Measurements from ENCODE around the gene CABCOCO1.
A peak's percentile ranks its signal among the peaks of the same experiment; 100 is the strongest.

Gene CABCOCO1, protein sequence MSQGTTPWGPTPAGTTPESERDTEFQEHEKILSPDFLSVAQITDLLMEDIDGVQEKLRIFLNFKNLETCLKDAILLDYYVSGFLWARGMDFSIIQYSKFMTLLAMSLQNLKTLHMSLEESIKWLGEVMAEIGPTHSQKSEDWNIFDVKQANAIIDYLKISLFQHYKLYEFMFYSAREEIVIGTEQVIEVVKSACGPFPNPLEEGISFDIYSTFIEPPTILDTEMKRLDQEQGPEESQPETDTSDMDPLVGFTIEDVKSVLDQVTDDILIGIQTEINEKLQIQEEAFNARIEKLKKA

DNA sequence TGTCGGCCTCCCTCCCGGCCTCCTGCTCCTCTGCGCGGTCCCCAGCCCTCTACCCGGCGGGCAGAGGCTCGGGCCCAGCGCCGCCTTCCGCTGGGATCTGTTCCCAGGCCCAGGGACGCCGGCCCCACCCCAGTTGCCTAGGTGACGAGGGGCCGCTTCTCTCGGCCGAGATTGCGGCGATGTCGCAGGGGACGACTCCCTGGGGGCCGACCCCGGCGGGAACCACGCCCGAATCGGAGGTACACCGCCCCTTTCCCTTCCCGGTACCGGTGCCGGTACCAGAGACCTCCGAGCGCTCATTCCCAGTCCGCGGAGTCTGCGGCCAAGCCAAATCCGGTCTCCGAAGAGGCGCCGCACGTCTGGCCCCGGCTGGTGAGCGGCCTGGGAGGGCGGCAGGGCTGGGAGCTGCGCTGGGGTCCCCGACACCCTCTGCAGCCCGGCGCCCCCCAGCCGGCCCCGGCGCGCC lies at the start of gene CABCOCO1:
Gene CABCOCO1, plus strand, starts transcription at position 136 of the 466 bp plus-strand sequence. Its CDS starts 44 bp downstream, at position 180.
- peak; percentile 74 for DNase-seq (ENCODE audit: low spot score)

DNA sequence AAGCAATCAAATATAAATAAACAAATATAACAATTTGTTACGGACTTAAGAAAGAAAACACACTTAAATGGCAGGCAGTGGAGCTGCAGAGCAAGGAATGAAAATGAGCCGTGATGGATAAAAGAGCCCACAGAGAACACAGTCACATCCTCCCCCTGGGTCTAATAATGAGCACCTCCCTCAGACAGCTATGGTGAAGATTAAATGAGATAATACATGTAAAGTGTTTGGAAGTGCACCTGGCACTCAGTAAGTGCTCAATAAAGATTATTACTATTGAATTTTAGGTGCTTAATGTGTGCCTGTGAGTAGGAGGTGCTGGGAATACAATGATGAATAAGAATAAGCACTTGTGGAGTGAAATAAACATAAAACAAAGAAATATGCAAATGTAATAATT lies 49.1 kb upstream of the CABCOCO1 start:
- DNase-seq (ENCODE audit: low spot score), result no peak

DNA sequence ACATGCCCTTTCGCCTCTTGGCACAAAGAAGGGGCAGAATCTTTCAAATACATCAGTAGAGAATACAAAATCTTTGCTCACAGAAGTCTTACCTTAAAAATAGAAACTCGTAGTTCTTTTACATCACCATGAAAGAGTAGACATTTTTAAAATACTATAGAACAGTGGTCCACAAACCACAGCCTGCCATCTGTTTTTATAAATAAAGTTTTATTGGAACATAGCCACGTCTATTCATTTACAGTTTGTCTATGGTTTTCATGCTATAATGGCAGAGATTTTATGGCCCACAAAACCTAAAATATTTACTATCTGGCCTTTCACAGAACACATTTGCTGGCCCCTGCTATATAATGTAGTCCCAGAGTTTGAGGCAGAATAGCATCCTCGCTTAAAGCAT lies 46.1 kb upstream of the CABCOCO1 start:
- no peak for DNase-seq (ENCODE audit: low spot score)

DNA sequence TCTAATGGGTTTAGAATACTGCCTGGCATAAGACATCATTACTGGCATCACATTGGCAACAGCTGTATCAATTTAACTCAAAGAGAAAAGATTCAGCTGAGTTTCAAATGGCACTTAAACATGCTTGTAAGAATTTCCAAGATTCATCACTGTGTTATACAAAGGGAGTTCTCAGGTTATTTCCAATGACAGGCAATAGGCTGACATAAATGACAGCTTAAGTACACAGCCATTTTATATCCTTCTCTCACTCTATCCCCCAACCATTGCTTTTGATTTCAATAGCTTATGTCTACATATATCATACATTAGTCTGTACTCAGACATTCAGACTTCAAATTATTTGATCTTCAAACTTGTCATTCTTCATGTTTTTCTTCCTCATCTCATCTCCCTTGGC lies 45.5 kb upstream of the CABCOCO1 start:
- DNase-seq (ENCODE audit: low spot score), result no peak

DNA sequence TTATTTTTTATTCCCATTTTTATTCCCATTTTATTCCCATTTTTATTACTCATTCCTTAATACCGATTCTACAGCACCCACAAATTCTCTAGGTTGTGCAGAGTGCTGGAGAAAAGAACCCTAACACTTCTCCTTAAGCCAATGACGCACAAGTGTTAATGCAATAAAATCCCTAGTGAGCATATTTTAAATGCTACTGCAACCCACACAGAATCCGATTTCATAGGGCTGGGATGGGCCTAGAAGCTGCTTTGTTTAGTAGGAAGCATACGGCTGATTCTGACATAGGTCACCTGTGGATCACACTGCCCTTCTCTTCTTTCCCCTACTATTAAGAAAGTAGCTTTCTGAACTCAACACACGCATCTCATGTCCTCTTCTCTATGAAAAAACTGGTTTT lies 45.1 kb upstream of the CABCOCO1 start:
- no peak for DNase-seq (ENCODE audit: low spot score)

DNA sequence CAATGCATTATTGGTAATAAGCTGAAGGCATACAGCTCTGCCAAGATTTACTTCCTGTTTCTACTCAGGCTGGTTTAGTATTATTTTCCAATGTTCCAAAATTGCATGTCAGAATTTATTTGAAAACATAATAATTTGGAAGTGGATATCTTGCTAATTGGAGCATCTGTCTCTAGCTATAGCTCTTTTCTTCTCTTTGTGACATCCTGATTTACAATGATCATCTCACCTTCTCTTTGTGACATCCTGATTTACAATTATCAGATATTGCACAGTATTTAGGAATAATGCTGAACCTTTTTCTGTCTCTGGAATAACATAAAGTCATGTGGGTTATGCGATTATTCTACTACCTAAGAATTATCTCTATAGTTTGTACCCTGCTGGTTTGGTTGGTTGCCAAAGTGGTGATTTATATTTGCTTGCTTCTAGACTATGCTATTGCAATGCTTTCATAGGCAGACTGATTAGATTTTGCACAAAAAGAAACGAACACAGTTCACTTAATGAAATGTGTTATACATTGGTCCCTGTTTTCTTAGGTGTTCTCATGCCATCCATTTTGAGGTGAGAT lies 44.3 kb upstream of the CABCOCO1 start:
- DNase-seq (ENCODE audit: low spot score), result no peak

DNA sequence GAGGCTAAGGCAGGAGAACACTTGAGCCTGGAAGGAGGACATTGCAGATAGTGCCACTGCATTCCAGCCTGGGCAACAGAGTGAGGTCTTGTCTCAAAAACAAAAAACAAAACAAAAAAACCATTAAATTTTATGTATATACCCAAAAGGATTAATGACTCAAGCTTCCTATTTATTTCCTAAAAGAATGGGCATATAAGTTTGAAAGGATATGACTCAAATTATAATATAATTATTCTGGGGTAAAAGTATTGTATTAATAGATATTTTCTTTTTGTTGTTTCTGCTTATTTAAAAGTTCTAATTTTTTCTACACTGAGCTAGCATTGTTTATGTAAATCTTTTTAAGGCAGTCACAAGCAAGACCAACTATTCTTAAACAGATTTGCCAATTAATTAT lies 42.2 kb upstream of the CABCOCO1 start:
- no peak for DNase-seq (ENCODE audit: low spot score)

DNA sequence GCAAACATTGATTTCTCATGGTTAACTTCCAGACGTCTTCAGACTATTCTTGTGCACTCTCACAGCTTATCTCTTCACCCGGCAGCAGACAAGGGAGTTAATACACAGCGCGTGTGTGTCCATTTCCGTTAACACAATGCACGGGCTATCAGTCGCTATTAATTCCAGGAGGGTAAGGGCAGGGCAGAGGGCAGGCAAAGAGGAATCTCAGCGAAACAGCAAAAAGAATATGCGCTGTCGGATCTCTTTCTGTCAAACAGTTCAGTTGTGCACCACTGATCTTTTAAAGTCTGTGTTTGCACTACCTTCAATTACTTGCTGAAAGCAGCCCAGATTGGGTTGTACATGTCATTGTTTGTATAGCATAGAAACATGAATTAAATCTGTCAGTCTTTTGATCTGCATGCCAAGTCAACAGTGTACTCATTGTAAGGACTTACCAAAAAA lies 41.1 kb upstream of the CABCOCO1 start:
- DNase-seq (ENCODE audit: low spot score), result no peak

DNA sequence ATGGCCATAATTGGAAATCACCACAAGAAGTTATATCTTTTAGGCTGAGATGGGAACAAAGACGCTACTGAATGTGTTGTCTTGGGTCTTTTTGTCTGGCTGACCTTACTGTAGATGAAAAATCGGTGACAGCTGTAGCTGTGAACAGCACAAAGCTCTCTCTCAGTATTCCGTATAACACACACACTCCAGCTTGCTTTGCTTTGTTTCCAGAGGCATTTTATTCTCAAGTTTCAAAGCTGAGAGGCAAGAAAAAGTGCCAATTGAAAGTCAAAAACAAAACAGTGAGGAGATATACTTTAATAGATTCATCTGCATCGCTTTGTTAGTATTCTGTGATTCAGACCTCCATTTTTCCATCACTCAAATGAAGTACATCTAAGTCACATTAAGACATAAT lies 39.6 kb upstream of the CABCOCO1 start:
- DNase-seq (ENCODE audit: low spot score), result no peak

DNA sequence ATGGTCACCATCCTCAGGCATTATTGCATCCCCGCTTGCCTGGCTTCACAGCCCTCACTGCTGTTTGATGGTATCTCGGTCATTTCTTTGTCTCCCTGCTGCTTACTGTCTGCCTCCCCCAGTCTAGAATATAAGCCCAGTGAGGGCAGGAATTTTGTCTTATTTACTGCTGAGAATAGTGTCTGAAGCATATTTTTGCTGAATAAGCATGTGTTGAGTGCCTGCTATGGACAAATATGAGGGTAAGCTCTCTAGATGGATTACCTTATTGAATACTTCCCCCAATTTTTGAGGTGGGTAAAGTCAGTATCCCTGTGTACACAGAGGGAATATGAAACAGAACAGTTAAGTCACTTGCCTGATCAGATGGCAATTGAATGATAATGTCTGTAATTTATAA lies 36.5 kb upstream of the CABCOCO1 start:
- no peak for DNase-seq (ENCODE audit: low spot score)

DNA sequence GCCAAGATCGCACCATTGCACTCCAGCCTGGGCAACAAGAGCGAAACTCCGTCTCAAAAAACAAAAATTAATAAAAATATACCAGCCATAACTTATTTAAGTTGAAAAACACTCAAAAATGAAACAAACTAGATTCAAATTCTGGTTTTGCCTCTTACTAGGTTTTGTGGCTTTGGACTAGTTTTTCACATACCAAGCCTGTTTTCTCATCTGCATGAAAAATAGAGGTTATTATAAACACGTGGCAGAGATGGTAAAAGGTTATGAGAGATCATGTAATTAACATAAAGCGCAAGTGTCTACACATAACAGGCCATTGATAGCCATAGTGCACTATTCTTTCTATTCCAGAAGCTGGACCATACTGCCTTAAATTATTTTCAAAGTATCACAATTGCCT lies 35.5 kb upstream of the CABCOCO1 start:
- DNase-seq (ENCODE audit: low spot score), result no peak

DNA sequence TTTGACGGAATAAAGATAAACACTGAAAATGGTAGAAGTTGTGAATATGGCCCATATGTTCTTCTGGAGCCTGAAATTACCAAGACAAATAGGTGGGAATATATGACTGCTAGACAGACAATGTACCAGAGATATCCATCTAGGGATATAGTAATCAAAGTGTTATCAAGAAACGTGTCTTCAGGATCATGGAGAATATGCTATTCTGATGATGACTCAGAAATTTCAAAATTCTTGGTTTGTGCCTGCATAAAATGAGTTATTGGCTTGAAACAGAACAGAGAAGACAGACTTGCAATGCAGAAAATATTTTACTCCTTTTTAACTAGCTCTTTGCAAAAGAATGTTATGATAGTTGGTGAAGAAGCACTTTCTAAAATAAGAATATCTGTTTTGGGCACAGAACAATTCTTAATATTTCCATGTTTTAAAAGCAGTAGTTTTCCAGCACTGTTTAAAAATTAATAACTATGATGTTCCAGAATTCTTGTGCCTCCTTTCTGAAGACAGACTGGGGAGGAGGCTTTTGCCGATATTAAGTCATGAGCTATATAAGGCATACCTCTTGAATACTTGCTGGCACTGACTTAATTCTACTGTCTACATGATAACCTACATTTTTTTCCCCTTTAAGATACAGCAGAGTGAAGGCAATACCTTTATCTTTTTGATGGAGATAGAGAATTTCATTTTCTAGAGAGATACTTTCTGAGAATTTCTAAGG lies 34.4 kb upstream of the CABCOCO1 start:
- no peak for DNase-seq (ENCODE audit: low spot score)

DNA sequence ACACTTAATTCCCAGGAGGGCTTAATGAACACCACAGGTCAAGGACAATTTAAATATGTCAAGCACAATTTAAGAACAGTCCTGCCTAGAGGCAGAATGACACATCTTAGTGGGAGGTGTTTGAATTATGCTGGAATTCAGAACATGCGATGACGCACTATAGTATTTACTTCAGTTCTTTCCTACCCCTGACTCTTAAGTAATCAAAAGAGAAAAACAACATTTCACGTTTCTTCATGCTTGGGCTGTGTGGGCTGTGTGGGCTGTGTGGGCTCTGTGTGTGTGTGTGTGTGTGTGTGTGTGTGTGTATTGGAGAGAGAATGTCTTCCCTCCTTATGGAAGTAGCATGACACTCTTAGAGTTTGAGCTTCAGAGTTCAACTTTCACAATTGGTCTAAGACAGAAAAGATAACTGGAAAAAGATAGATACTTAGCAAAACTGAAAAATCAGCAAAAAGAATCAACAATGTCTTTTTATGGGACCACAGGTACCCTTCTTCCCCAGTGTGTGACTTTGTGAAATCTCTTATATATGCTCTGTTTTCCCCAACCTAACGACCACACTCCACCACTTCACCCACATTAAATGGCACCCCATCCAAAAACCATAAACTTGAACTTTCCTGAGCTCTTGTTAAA lies 33.7 kb upstream of the CABCOCO1 start:
- no peak for DNase-seq (ENCODE audit: low spot score)

DNA sequence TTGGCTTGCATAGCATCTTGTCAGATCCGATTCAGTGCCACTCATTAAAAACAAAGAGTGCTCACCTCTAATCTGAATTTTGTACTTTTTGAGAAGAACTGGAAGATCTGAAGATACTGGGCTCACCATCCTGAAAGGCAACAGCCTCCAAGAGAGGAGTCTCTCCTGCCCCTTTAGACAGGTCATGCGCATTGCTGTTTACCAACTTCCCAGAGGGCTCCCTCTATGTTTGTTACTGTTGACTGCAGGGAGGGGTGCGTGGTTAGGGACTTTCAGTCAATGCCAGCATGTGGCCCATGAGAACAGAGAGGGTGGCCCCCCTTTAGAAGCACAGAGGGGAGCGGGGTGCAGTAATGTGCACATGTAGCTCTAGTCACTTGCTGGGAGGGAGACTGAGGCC lies 33.2 kb upstream of the CABCOCO1 start:
- DNase-seq (ENCODE audit: low spot score), result no peak

DNA sequence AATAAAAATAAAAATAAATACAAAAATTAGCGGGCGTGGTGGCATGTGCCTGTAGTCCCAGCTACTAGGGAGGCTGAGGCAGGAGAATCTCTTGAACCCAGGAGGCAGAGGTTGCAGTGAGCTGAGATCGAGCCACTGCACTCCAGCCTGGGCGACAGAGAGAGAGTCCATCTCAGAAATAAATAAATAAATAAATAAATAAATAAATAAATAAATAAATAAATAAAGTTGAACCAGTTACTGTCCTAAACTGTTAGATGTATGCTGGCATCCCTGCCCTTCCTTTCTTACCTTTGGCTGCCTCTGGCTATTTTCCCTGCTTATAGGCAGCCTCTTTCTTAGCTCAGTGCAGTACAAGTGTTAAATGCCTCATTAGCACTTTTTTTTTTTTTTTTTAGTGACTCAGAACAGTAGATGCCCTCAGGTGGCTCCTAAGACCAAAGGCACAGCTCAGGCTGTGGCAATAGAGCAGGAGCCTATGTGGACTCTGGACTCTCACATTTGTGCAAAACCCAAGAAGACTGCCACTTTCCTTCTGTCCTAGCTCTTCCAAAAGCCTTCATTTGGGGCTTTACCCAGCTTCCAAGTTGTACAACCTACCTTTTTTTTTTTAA lies 30.6 kb upstream of the CABCOCO1 start:
- no peak for DNase-seq (ENCODE audit: low spot score)

DNA sequence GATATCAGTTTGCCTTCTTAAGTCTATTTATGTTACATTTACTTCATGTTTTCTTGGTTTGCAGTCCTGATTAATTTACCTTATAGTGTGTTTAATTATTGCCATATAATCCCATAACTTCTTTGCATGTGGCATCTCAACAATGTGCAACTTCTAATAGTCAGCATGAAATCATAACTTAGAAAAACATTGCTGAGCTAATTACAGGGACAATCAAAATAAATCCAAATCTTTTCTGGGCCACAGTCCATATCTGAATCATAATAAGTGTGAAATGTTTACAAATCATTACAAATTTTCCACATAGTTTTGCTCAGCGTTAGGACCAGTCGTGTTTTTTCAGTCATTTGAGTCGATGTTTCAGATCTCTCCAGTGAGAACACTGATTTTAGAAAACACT lies 29.1 kb upstream of the CABCOCO1 start:
- DNase-seq (ENCODE audit: low spot score), result no peak

DNA sequence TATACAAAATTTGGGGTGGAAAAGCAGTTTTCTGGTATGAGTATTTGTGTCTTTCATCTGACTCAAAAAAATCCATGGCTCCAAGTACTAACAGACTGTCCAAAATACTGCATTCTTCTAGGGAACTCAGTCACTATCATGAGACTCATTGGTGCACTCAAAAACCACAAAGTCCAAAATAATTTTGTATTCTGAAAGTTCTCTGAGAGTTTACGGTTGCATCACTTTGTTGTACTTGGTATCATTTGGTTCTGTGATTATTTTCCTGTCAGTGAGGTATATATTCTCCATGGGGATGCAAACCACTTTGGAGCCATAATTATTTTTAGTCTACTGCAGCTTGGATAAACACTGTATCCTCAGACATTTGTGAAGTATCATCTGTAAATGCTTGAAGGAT lies 28.0 kb upstream of the CABCOCO1 start:
- DNase-seq (ENCODE audit: low spot score), result no peak

DNA sequence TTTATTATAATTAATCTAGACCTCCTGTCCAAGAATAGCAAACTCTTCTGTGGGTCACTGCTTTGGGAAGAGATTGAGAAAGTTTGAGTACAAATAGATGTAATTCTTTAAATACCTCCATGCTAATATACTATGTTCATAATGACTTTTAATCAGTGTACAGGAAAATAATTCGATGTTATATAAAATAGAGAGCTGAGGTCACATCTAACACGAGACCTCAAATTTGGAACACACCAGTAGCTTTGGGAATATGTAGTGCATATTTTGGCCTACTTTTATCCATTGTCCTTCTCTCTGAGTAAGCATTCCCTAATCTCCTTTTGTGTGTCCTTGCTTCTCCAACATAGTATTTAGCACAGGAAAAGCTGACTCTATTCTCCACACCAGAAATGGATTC lies 27.3 kb upstream of the CABCOCO1 start:
- DNase-seq (ENCODE audit: low spot score), result no peak

DNA sequence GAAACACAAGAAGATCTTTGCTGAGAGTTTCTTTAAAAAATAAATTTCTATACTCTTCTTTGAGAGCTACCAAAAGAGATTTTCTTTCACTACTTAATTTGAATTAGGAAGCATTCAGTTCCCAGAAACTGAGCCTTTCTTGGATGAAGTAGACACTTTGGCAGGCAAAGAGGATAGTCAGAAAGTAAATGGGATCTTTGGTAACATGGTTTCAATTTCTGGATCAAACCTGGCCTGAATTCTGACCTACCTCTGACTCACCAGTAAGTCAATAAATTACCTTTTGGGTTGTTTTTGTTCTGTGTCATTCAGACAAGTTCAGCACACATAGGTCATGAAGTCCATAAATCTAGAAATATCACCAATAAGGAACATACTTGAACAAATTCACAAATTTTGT lies 26.8 kb upstream of the CABCOCO1 start:
- no peak for DNase-seq (ENCODE audit: low spot score)

DNA sequence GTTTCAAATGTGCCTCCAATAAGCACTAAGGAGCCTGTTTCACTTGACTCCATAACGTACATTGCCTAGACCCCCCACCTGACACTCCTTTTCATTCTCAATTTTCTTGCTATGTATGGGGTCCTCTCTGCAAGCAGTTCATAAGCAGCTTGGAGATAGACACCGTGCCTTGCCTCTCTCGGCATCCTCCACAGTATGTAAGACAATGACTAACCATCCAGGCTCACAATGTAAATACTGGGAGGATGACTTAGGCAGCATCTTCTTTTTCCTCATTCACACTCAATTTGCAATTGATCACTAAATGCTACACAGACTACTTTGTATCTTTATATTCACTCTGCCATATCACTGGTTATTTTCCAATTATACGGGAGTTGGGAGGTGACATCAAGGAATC lies 22.8 kb upstream of the CABCOCO1 start:
- DNase-seq (ENCODE audit: low spot score), result no peak

DNA sequence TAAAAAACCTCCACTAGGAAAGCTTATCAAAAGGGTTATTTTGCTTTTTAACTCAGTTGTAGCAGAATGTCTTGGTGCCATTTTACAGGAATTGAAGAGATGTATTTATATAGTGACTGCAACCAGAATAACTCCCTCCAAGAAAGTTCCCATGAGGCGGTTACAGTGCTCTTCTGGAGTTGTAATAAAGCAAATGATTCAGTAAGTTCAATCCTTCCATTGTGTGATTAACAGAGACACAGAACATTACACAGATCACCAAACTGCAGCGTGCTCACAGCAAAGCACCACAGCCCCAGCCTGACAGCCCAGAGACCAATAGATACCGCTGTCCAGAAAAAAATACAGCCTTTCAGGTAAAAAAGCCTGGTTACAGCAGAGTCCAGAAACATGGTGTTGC lies 21.9 kb upstream of the CABCOCO1 start:
- no peak for DNase-seq (ENCODE audit: low spot score)

DNA sequence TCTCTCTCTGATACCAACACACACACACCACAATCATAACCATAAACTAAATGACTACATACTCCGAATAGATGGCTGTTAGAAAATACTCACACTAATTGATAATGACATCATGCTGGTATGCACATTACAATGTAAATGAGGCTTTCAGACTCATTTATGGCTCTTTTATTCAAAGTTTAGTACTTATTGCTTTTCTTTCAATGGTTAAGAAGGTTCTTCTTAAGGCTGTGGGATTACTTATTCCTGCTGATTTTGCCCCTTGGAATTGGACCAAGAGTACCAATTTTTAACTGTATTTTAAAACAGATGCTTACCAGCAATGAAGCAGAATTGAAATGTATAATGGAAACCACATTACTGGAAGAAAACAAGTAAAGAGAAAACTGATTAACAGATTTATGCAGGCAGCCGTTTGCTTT lies 20.6 kb upstream of the CABCOCO1 start:
- no peak for DNase-seq (ENCODE audit: low spot score)
